HEK293 (cell line): ENCODE data around the gene TAS2R1.

Source experiments
- CTCF ChIA-PET: fragments of 350-600 bp; formaldehyde crosslinking; extraction: SDS; loops from one replicate; lab custom pipeline; 2021; ENCODE audit warnings: antibody characterized with exemption; lab: Yijun Ruan, JAX
- POLR2A ChIA-PET: fragments of 300-600 bp; formaldehyde crosslinking; extraction: SDS; loops from one replicate; lab custom pipeline; 2020; ENCODE audit warnings: antibody characterized with exemption, inconsistent platforms; lab: Yijun Ruan, JAX
- H3K27ac ChIP-seq: fragments of 200-500 bp; sonication (Bioruptor generic); 2 replicates; pipeline ENCODE4 v1.5.1; 2014; ENCODE audit warnings: low read depth, low read length, control low read depth, inconsistent platforms; ENCODE audit errors: extremely low read depth
- H3K36me3 ChIP-seq, 2 experiments: fragments of 200-500 bp in 1 of 2; sonication (Bioruptor generic) in 1 of 2; 1 replicate in 1 of 2; 2 replicates in 1 of 2; pipeline ENCODE4 v1.5.1; 2014 to 2017; ENCODE audit warnings: inconsistent platforms in 2 of 2, low read length in 2 of 2; ENCODE audit not compliant: control insufficient read depth in 2 of 2, insufficient read depth in 1 of 2
- H3K4me1 ChIP-seq: fragments of 200-500 bp; sonication (Bioruptor generic); 2 replicates; pipeline ENCODE4 v1.5.1; 2014; ENCODE audit warnings: mild to moderate bottlenecking, low read length, inconsistent platforms; ENCODE audit not compliant: control insufficient read depth, insufficient read depth
- H3K4me3 ChIP-seq: 2 replicates; pipeline ENCODE4 v1.5.1; 2011; ENCODE audit warnings: low read depth, mild to moderate bottlenecking, control low read depth, low read length, moderate library complexity
- H3K9me3 ChIP-seq: fragments of 200-500 bp; sonication (Bioruptor generic); 2 replicates; pipeline ENCODE4 v1.5.1; 2014; ENCODE audit warnings: low read depth, low read length, inconsistent platforms; ENCODE audit not compliant: control insufficient read depth, insufficient read depth
- KLF9 ChIP-seq: fragments of 450-650 bp; formaldehyde crosslinking; IDR thresholded peaks from 2 replicates; pipeline ENCODE4 v1.5.1; 2016; ENCODE audit warnings: missing biosample characterization, missing genetic modification characterization, low read depth
- OSR2 ChIP-seq: fragments of 450-650 bp; formaldehyde crosslinking; IDR thresholded peaks from 2 replicates; pipeline ENCODE4 v1.5.1; 2016; ENCODE audit warnings: missing biosample characterization, missing genetic modification characterization
- PATZ1 ChIP-seq: fragments of 450-650 bp; formaldehyde crosslinking; IDR thresholded peaks from 2 replicates; pipeline ENCODE4 v1.5.1; 2016; ENCODE audit warnings: missing biosample characterization, missing genetic modification characterization
- PRDM6 ChIP-seq: fragments of 450-650 bp; formaldehyde crosslinking; IDR thresholded peaks from 2 replicates; pipeline ENCODE4 v1.5.1; 2017; ENCODE audit warnings: missing biosample characterization, missing genetic modification characterization
- REPIN1 ChIP-seq: fragments of 450-650 bp; formaldehyde crosslinking; IDR thresholded peaks from 2 replicates; pipeline ENCODE4 v1.5.1; 2017; ENCODE audit warnings: missing biosample characterization, missing genetic modification characterization, low read depth
- ZBTB1 ChIP-seq: fragments of 450-650 bp; formaldehyde crosslinking; IDR thresholded peaks from 2 replicates; pipeline ENCODE4 v1.5.1; 2016; ENCODE audit warnings: missing biosample characterization, missing genetic modification characterization
- ZBTB10 ChIP-seq: fragments of 450-650 bp; formaldehyde crosslinking; IDR thresholded peaks from 2 replicates; pipeline ENCODE4 v1.5.1; 2016; ENCODE audit warnings: missing biosample characterization, missing genetic modification characterization
- ZNF10 ChIP-seq: fragments of 450-650 bp; formaldehyde crosslinking; IDR thresholded peaks from 2 replicates; pipeline ENCODE4 v1.5.1; 2017; ENCODE audit warnings: missing biosample characterization, missing genetic modification characterization
- ZNF114 ChIP-seq: fragments of 450-650 bp; formaldehyde crosslinking; IDR thresholded peaks from 2 replicates; pipeline ENCODE4 v1.5.0; 2017; ENCODE audit warnings: missing biosample characterization, missing genetic modification characterization
- ZNF155 ChIP-seq: fragments of 450-650 bp; formaldehyde crosslinking; IDR thresholded peaks from 2 replicates; pipeline ENCODE4 v1.5.1; 2016; ENCODE audit warnings: missing biosample characterization, missing genetic modification characterization
- ZNF223 ChIP-seq: fragments of 450-650 bp; formaldehyde crosslinking; IDR thresholded peaks from 2 replicates; pipeline ENCODE4 v1.5.1; 2016; ENCODE audit warnings: missing biosample characterization, missing genetic modification characterization
- ZNF266 ChIP-seq: fragments of 450-650 bp; formaldehyde crosslinking; IDR thresholded peaks from 2 replicates; pipeline ENCODE4 v1.5.1; 2016; ENCODE audit warnings: missing biosample characterization, missing genetic modification characterization, low read depth
- ZNF274 ChIP-seq, 2 experiments: fragments of 200-500 bp in 1 of 2; fragments of 450-650 bp in 1 of 2; sonication (Bioruptor generic) in 1 of 2; formaldehyde crosslinking in 1 of 2; IDR thresholded peaks; 2 replicates each; pipeline versions ENCODE4 v1.5.1 to v1.6.1; 2014 to 2016; ENCODE audit warnings: borderline replicate concordance in 1 of 2, inconsistent platforms in 1 of 2, low read length in 1 of 2, missing biosample characterization in 1 of 2, missing genetic modification characterization in 1 of 2
- ZNF335 ChIP-seq: fragments of 450-650 bp; formaldehyde crosslinking; conservative IDR thresholded peaks from 2 replicates; pipeline ENCODE4 v1.5.1; 2016; ENCODE audit warnings: missing biosample characterization, missing genetic modification characterization
- ZNF37A ChIP-seq: fragments of 450-650 bp; IDR thresholded peaks from 2 replicates; pipeline ENCODE4 v1.5.1; 2018; ENCODE audit warnings: missing biosample characterization, missing genetic modification characterization
- ZNF416 ChIP-seq: fragments of 450-650 bp; formaldehyde crosslinking; IDR thresholded peaks from 2 replicates; pipeline ENCODE4 v1.5.1; 2016; ENCODE audit warnings: missing biosample characterization, missing genetic modification characterization
- ZNF473 ChIP-seq: fragments of 450-650 bp; formaldehyde crosslinking; IDR thresholded peaks from 2 replicates; pipeline ENCODE4 v1.5.1; 2017; ENCODE audit warnings: missing biosample characterization, missing genetic modification characterization
- ZNF510 ChIP-seq: fragments of 450-650 bp; formaldehyde crosslinking; IDR thresholded peaks from 2 replicates; pipeline ENCODE4 v1.5.1; 2018; ENCODE audit warnings: mild to moderate bottlenecking, missing genetic modification characterization, missing biosample characterization; ENCODE audit not compliant: insufficient replicate concordance
- ZNF561 ChIP-seq: fragments of 450-650 bp; IDR thresholded peaks from 2 replicates; pipeline ENCODE4 v1.5.1; 2018; ENCODE audit warnings: missing biosample characterization, missing genetic modification characterization, borderline replicate concordance
- ZNF707 ChIP-seq: fragments of 450-650 bp; formaldehyde crosslinking; IDR thresholded peaks from 2 replicates; pipeline ENCODE4 v1.5.1; 2016; ENCODE audit warnings: missing biosample characterization, missing genetic modification characterization
- TF ChIP-seq, protein P1 (sequence below): fragments of 450-650 bp; formaldehyde crosslinking; optimal IDR thresholded peaks from 2 replicates; pipeline ENCODE3; 2016; ENCODE audit warnings: missing biosample characterization, mild to moderate bottlenecking, missing genetic modification characterization

The TAS2R1 gene

DNA sequence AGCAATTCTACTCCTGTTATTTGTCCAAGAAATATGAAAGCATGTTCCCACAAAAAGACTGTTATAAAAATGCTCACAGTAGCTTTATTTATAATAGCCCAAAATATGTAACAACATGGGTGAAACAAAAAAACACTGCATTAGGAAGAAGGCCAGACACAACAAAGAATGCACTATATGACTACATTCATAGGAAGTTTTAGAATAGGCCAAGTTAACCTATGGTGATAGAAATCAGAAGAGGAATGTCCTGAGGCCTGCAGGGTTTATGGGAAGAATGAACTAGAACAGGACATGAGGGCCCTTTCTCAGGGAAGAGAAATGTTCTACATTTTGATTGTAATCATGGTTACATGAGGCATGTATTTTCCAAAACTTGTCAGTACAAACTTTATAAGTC is 24.7 kb upstream of the TAS2R1 start (continued):
- TF ChIP-seq ZNF155 (no peak), ZNF473 (tag by site-specific recombination) (no peak), PATZ1 (tag by site-specific recombination) (no peak)
- TF ChIP-seq, all 188 proteins: peak for 0

GRCh38 chr5:9653811-9654210 is 23.7 kb upstream of the TAS2R1 start:
- H3K9me3 ChIP-seq = no peaks in the 10 kb centered on the region
- TF ChIP-seq ZNF10 (tag by site-specific recombination) (no peak), ZNF510 (tag by site-specific recombination) (no peak), ZBTB1 (tag by site-specific recombination) (no peak), OSR2 (tag by site-specific recombination) (no peak), ZNF223 (tag by site-specific recombination) (no peak), ZBTB10 (no peak), ZNF274 (IDR thresholded peaks at IDR 0.05; ENCODE audit: low read length) (no peak), ZNF274 (tag by site-specific recombination; IDR thresholded peaks at IDR 0.05; ENCODE audit: borderline replicate concordance) (no peak), ZNF561 (no peak), ZNF37A (no peak), KLF9 (no peak), PRDM6 (tag by site-specific recombination) (no peak), REPIN1 (no peak), ZNF114 (tag by site-specific recombination) (no peak), ZNF266 (no peak), ZNF707 (no peak), ZNF416 (tag by site-specific recombination) (no peak), ZNF335 (no peak)
- TF ChIP-seq, protein P1, sequence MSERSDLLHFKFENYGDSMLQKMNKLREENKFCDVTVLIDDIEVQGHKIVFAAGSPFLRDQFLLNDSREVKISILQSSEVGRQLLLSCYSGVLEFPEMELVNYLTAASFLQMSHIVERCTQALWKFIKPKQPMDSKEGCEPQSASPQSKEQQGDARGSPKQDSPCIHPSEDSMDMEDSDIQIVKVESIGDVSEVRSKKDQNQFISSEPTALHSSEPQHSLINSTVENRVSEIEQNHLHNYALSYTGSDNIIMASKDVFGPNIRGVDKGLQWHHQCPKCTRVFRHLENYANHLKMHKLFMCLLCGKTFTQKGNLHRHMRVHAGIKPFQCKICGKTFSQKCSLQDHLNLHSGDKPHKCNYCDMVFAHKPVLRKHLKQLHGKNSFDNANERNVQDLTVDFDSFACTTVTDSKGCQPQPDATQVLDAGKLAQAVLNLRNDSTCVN (tag by site-specific recombination) = no peak
- no peak overlapping the region for H3K4me3 ChIP-seq
- H3K36me3 ChIP-seq = no peaks in the 10 kb centered on the region
- no peak overlapping the region for H3K27ac ChIP-seq
- ChIA-PET CTCF (interaction anchor here (0.6 to 0.7 kb wide), 4 partner anchors 386 to 770 kb away, joined by 3 to 5 read pairs (median 3); no protein-coding TSS in a partner anchor), POLR2A (no interaction called here)
- H3K4me1 ChIP-seq = no peaks in the 10 kb centered on the region
